GM18517 (cell line): ENCODE results near the gene GSK3B.

Source experiments
- ATAC-seq: cut with Tn5 transposase; IDR thresholded peaks from one replicate; pipeline ENCODE4 v1.9.1; 2021; ENCODE audit warnings: mild to moderate bottlenecking, moderate library complexity; ENCODE audit not compliant: unreplicated experiment

The GSK3B gene

GRCh38 chr3:119885746-119886530 is 208.3 kb downstream of the GSK3B start:
- ATAC-seq, result no peak

GRCh38 chr3:119884161-119884557 is 210.1 kb downstream of the GSK3B start:
- no peak for ATAC-seq

- ATAC-seq, result no peak
Observed at GRCh38 chr3:119883461-119884160, 210.6 kb downstream of the GSK3B start.

GRCh38 chr3:119880966-119881365 is 213.3 kb downstream of the GSK3B start:
- no peak for ATAC-seq

- ATAC-seq, result no peak
Observed at GRCh38 chr3:119873646-119874045, 220.6 kb downstream of the GSK3B start.

GRCh38 chr3:119872773-119873172 is 221.5 kb downstream of the GSK3B start:
- ATAC-seq, result no peak

GRCh38 chr3:119871571-119871970 is 222.7 kb downstream of the GSK3B start:
- no peak for ATAC-seq

- no peak for ATAC-seq
Observed at GRCh38 chr3:119870512-119870911, 223.7 kb downstream of the GSK3B start.

GRCh38 chr3:119864476-119864875 is 229.8 kb downstream of the GSK3B start:
- no peak for ATAC-seq

GRCh38 chr3:119862616-119863015 is 231.6 kb downstream of the GSK3B start:
- ATAC-seq, result no peak

- no peak for ATAC-seq
Observed at GRCh38 chr3:119861681-119862080, 232.6 kb downstream of the GSK3B start.

GRCh38 chr3:119859728-119860127 is 234.5 kb downstream of the GSK3B start:
- ATAC-seq, result no peak

GRCh38 chr3:119858957-119859356 is 235.3 kb downstream of the GSK3B start:
- no peak for ATAC-seq

GRCh38 chr3:119856695-119857094 is 237.6 kb downstream of the GSK3B start:
- no peak for ATAC-seq

GRCh38 chr3:119849126-119849525 is 245.1 kb downstream of the GSK3B start:
- no peak for ATAC-seq

GRCh38 chr3:119841808-119842471 is 252.3 kb downstream of the GSK3B start:
- no peak for ATAC-seq

GRCh38 chr3:119835556-119835955 is 258.7 kb downstream of the GSK3B start:
- no peak for ATAC-seq

GRCh38 chr3:119834754-119835370 is 259.4 kb downstream of the GSK3B start:
- no peak for ATAC-seq

- no peak for ATAC-seq
Observed at GRCh38 chr3:119831941-119832371, 262.3 kb downstream of the GSK3B start.

GRCh38 chr3:119831022-119831421 is 263.2 kb downstream of the GSK3B start:
- no peak for ATAC-seq

- ATAC-seq, result no peak
Observed at GRCh38 chr3:119829420-119829819, 264.8 kb downstream of the GSK3B start.
